GM18870 (cell line): Measurements from ENCODE around the gene BRI3BP.
A peak's percentile ranks its signal among the peaks of the same experiment; 100 is the strongest.
"Not testable (repeated sequence)": the region's sequence is repeated elsewhere in the genome, so short reads cannot be mapped to it uniquely, and the experiment has no call there.

ENCODE experiments used
- ATAC-seq: cut with Tn5 transposase; IDR thresholded peaks from one replicate; pipeline ENCODE4 v1.9.1; 2021; ENCODE audit warnings: moderate library complexity; ENCODE audit not compliant: unreplicated experiment

The BRI3BP gene

DNA sequence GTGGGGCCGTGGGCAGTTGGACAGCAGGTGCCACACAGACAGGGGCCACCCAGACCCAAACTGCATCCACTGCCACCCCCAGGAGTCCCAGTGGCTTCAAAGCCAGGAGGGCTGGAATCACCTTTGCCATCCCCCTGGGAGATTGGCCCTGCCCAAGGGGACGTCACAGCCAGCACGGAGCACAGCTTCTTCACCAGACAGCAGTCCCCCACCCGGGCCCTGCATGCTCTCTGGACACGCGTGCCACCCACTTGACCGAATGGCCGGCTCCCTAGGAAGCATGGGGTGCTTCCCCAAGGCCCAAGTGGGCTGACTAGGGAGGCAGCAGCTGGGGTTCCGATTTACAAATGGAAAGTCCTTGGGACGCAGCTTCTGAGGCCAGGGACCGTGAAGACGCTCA, 21.8 kb upstream of the BRI3BP start:
- no peak for ATAC-seq

GRCh38 chr12:124972211-124972610, 21.2 kb upstream of the BRI3BP start:
- no peak for ATAC-seq

- ATAC-seq, result no peak
These were observed 18.2 kb upstream of the BRI3BP start for GRCh38 chr12:124975276-124975675.

GRCh38 chr12:124976999-124977398, 16.4 kb upstream of the BRI3BP start:
- ATAC-seq, result no peak

DNA sequence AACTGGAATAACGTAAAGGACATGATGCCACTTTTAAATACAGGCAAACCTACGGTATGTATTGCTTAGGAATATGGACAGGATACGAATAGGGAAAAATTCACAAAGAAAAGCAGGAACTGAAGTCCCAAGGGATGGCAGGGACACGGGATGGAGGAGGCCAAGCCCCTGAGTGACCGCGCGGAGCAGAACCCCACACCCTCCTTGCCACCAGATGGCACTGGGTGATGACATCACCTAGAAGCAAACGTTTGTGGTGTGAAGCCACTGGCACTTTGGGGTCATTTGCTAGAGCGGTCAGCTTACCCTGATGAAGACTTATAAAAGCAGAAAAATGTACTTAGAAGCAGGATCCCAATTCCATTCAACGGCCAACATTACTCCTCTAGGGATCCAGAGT, 13.9 kb upstream of the BRI3BP start:
- ATAC-seq, result no peak

DNA sequence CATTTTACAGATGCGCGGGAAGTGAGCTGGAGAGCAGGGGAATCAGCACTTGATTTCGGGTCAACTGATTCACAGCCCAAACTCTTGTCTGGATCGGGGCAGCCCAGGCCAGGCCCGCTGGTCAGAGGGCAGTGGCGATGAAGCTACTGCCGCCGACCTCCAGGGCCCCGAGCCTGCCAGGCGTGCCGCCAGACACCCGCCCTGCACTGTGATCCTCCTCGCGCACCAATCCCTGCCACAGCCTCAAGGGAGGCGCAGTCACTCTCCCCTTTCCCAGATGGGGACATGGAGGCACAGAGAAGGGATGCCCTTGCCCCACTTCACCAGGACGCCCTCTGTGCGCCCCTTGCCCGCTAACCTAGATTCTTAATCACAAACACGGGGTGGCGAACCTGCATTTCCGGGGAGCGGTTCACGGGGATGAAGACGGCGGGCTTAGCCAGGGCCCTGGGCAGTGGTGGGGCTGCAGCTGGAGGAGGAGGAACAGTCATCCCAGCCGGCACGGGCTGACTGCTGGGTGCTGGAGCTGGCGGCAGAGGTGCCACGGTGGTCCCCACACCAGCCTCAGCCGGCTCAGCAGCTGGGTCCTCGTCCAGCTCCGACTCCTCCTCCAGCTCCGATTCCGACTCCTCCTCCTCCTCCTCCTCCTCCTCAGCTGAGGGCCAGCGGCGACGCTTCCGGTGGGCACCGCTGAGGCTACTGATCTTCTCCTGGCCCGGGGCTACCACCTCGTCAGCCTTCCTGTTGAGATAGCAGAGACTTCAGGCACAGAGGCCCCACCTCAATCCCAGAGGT, 13.2 kb upstream of the BRI3BP start:
- no peak for ATAC-seq

DNA sequence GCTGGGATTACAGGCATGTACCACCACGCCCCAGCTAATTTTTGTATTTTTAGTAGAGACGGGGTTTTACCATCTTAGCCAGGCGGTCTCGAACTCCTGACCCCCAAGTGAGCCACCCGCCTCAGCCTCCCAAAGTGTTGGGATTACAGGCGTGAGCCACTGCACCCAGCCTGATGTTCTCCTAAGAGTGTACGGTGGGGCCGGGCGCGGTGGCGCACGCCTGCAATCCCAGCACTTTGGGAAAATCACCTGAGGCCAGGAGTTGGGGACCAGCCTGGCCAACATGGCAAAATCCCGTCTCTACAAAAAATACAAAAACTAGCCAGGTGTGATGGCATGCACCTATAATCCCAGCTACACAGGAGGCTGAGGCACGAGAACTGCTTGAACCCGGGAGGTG, 6.6 kb upstream of the BRI3BP start:
- ATAC-seq, result not testable (repeated sequence)

DNA sequence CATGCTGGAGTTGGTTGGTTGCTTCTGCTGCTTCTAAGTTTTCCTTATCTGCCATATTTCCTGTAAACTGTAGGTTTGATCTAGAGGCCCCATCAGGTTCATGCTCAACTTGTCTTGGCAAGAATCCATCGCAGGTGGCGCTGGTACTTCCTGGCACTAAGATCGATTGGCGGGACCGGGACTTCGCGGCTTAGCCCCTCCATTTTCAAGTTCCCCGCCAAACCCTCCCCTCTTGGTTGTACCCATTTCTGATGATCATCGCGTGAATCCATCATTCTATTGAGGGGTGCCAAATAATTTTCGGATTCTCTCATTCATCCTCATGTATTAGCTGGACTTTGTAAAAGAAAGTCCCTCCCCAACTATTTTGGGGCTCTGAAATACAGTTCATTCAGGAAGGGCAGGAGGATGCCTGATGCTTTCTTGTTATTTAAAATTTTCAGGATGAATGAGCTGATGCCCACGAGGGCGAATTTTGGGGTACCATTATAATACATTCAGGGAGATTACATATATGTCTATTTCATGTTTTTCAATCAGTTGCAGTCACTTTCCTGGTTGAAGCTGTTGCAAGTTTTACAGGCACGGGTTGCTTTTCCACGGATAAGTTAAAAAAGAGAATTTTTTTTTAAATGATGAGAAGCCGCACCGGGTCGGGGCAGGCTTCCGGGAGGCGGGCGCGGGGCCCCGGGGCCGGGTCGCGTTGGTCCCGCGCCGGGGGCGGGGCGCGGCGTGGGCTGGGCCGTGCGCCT, 395 bp upstream of the BRI3BP start:
- ATAC-seq, result no peak

- peak; percentile 33 for ATAC-seq
These were observed 1.1 kb downstream of the BRI3BP start for GRCh38 chr12:124994437-124994975.

GRCh38 chr12:124995200-124995961, 1.9 kb downstream of the BRI3BP start:
- no peak for ATAC-seq

DNA sequence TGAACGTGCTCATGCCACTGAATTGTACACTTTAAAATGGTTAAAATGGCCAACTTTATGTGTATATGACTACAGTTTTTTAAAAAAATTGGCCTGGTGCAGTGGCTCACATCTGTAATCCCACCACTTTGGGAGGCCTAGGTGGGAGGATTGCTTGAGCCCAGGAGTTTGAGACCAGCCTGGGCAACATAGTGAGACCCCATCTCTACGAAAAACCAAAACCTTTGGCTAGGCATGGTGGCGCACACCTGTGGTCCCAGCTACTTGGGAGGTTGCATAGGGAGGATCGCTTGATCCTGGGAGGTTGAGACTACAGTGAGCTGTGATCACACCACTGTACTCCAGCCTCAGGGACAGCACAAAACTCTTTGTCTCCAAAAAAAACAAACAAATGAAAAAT, 5.3 kb downstream of the BRI3BP start:
- no peak for ATAC-seq

DNA sequence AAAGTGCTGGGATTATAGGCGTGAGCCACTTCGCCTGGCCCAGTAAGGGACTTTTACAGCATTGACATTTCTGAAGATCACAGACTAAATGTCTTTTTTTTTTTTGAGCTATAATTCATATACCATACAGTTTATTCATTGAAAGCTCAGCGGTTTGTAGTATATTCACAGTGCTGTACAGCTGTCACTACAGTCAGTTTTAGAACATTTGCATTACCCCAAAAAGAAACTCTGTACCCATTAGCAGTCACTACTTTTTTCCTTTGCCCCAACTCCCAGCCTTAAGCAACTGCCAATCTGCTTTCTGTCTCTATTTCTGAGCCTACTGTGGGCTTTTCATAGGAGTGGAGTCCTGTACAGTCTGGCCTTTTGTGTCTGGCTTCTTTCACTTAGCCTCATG, 8.2 kb downstream of the BRI3BP start:
- ATAC-seq, result no peak

DNA sequence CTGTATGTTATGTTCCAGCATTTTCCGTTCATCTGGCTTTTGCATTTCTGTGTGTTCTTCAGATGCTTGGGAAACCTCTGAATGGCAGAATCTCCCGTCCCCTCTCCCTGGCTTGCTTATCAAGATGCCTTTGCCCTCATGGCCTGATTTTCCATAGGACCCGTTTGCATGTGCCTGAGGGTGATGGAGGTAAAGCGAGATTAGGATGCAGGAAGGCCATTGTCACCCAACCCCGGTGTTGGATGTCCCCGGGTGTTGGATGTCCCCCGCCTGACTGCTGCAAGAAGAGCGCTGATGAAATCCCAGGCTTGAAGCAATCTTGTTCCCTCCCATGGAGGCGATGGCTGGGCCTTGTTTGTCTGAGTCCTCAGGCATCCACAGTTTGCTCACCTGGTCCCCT, 9.6 kb downstream of the BRI3BP start:
- ATAC-seq, result no peak

- ATAC-seq, result no peak
These were observed 11.2 kb downstream of the BRI3BP start for GRCh38 chr12:125004621-125005020.

DNA sequence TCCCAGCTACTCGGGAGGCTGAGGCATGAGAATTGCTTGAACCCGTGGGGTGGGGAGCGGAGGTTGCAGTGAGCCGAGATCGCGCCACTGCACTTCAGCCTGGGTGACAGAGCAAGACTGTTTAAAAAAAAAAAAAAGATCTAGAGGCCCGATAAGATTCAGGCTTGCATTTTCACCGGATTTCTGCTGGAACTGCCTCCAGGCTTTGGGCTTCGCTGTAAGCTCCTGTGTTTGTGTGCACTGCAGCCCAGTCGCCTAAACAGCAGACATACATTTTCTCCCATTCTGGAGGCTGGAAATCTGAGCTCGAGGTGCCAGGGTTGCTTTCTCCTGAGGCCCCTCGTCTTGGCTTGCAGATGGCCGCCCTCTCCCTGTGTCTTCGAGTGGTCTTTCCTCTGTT, 12.2 kb downstream of the BRI3BP start:
- no peak for ATAC-seq

- no peak for ATAC-seq
These were observed 12.9 kb downstream of the BRI3BP start for GRCh38 chr12:125006365-125006764.

GRCh38 chr12:125013816-125014442, 20.5 kb downstream of the BRI3BP start:
- ATAC-seq, result no peak

DNA sequence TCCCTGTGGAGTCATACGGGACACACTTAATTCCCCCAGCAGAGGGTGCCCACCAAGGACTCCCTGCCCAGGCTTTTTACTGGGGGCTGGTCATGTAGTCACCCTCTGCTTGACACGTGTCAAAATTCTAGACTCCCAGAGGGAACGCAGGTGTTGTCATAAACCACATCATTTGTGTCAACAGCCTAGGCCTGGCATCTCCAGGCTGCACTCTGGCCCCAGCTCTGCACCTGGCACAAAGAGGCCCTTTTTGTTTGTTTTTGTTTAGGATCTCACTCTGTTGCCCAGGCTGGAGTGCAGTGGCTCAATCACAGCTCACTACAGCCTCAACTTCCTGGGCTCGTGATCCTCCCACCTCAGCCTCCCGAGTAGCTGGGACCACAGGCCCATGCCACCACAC, 21.1 kb downstream of the BRI3BP start:
- no peak for ATAC-seq

DNA sequence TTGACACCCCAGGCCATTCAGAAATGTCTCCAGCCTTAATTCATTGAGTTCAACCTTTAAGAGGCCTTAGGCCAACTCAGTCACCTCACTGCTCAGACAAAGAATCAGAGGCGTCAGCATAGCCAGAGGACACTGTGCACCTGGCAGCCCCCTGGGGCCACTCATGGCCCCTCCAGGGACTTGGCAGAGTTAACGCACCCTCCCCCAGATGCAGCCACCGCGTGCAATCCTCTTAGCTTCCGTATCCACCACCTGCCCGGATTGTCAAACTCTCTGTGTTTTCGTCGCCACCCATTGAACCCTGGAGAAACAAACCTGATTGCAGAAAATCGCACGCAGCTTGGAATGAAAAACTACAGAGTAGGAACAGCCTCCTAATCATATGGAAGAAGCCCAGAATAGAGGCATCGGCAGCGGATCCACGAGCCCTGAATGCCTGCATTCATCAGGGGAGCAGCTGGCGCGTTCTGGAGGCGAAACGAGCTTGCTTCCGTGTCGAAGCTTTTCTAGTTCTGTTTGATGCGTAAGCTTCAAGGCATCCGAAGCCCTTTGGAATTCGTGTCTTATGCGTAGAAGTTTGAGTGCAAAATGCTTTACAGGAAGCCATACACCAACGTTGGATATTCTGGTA, 22.4 kb downstream of the BRI3BP start:
- ATAC-seq, result no peak

DNA sequence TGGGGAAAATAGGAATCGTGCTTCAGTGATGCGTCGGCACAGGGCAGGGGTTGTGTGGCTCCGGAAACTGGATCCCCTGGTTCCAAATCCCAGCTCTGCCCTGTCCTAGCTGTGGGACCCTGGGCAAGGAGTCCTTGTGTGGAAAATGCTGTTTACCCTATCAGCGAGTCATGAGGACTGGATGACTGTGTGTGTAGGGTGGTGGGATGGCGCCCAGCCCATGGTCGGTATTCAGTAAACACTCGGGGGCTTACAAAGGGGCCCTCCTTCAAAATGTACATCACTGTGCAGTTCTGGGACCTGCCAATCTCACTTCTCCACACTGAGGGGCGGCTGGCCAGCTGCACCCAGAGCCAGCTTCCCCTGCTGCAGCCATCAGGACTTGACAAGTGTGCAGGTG, 24.4 kb downstream of the BRI3BP start:
- no peak for ATAC-seq

DNA sequence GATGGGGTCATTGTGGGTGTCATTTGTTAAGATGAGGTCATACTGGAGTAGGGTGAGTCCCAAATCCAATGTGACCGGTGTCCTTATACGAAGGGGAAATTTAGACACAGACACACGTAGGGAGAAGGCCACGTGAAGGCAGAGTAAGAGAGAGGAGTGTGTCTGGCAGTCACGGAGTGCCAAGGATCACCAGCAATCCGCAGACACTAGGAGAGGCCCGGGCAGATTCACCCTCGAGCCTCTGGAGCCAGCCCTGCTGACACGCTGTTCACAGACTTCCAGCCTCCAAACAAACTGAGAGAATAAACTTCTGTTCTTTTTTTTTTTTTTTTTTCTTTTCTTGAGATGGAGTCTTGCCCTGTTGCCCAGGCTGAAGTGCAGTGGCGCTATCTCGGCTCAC, 24.9 kb downstream of the BRI3BP start:
- no peak for ATAC-seq
